Stimulated activated CD4-positive, alpha-beta T cell treated with anti-CD3 and anti-CD28 coated beads, Interleukin-15, amount 100 ng/mL, for 24 hours (primary cell): ENCODE measurements around the gene ANXA6.
A peak's percentile ranks its signal among the peaks of the same experiment; 100 is the strongest.
"Not testable (repeated sequence)": the region's sequence is repeated elsewhere in the genome, so short reads cannot be mapped to it uniquely, and the experiment has no call there.

Experiments used
- DNase-seq: peaks from one replicate; pipeline ENCODE4 v3.0.0-alpha.2; 2020

The ANXA6 gene

DNA sequence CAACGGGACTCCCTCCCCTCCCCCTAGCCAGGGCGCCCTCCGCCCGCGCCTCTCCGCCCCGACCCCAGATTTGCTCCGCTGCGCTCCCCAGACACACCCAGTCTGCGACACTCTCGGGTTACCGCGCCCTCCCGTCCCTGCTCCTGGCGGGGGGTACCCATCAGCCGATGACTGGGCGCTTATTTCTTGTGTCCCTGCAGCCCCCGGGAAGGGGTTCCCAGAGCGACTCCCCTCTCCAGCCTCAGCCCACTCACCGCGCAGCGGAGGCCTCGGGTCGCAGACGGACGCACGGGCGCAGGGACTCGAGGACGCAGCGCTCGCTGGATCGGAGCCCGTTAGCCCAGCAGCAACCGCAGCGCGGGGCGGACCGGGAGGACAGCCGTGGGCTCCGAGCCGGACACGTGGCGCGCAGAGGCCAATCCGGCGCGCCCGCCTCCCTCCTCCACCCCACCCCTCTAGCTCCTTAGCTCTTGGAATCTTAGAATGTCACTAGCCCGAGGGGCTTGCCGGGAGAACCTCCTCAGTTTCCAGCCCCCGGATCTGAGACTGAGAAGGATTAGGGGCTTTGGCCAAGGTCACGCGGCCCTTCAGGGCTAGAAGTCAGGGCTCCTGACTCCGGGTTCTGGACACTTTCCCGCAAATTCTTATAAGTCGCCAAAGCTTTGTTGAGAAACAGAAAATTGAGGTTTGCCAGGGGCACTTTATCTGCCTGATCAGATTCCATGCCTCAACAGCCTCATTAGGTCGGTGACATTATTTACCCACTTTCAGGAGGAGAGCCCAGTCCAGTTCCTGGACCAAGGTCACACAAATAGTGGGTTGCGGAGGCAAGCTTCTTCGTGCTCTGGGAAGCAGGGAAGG lies at the start of gene ANXA6:
Gene ANXA6 (minus strand): TSS at position 354 of the 861 bp plus-strand sequence. CDS start 9,878 bp downstream, outside the sequence.
- DNase-seq = peak; percentile 83

DNA sequence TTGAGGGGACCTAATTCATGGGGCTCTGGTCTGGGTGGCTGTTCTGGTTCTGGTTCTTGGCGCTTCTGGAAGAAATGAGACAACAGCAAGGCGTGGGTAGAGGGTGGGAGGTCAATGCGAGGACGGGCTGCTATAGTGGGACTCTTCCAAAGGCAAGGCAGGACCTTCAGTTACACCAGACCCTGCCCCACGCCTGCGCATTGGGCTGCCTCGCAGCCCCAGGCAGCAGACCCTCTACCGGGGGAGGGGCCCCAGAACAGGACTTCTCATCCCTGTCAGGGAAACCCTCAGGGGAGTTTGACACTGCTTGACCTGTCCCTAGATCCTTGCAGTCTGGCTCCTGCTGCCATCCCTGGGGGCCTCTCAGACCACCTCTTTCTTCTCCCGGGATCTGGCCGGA lies 47.8 kb upstream of the ANXA6 start:
- no peak for DNase-seq

DNA sequence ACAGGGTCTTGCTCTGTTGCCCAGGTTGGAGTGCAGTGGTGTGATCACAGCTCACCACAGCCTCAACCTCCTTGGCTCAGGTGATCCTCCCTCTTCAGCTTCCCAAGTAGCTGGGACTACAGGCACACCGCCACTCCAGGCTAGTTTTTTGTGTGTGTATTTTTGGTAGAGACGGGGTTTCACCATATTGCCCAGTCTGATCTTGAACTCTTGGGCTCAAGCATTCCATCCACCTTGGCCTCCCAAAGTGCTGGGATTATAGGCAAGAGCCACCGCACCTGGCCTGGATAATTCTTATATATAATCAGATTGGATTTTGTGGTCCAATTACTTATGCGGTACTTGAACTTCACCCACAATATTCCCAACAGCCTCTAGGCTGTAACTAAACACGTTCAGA lies 46.5 kb upstream of the ANXA6 start:
- no peak for DNase-seq

GRCh38 chr5:151202381-151203139 lies 45.0 kb upstream of the ANXA6 start:
- peak; percentile 65 for DNase-seq

GRCh38 chr5:151200913-151201595 lies 43.5 kb upstream of the ANXA6 start:
- no peak for DNase-seq

GRCh38 chr5:151199581-151200185 lies 42.1 kb upstream of the ANXA6 start:
- no peak for DNase-seq

DNA sequence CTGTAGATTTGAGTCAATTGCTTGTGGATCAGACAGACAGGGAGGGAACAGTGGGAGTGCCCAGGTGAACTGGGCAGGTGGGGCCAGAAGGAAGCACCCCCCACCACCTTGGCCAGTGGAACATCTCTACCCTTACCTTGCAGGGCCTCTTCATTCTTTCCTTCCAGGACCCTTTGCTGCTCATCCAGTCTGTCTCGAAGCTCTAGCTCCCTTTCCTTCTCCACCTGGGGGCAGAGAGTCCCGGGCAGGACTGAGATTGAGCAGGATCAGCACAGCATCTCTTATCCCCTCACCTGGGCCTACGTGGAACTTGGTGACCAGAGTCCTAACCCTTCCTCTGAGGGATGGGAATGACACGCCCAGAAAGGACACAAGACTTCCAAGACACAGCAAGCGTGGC lies 41.3 kb upstream of the ANXA6 start:
- no peak for DNase-seq

- DNase-seq = not testable (repeated sequence)
Measured at GRCh38 chr5:151197291-151197600, 39.7 kb upstream of the ANXA6 start.

GRCh38 chr5:151196556-151197290 lies 39.1 kb upstream of the ANXA6 start:
- DNase-seq = no peak

GRCh38 chr5:151195622-151196021 lies 38.0 kb upstream of the ANXA6 start:
- no peak for DNase-seq

- no peak for DNase-seq
Measured at GRCh38 chr5:151192626-151193025, 35.0 kb upstream of the ANXA6 start.

- DNase-seq = no peak
Measured at GRCh38 chr5:151191661-151192060, 34.1 kb upstream of the ANXA6 start.

- no peak for DNase-seq
Measured at GRCh38 chr5:151189151-151189550, 31.6 kb upstream of the ANXA6 start.

DNA sequence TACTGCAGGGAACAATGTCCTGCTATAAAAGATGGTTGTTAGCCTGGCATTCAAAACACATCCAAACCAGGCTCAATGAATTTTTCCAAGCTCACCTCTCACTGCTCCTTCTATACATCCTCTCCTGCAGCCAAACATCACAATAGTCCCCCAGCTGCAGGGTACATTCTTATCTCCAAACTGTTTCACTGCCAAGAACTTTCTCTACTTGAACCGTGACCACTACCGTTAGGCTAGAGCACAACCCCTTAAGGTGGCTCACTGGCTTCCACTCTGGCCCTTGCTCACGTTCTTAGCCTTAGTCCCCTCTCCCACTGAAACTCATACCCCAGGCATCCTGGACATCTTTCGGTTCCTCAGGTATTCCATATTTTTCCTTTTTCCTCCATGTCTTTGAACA lies 29.0 kb upstream of the ANXA6 start:
- no peak for DNase-seq

DNA sequence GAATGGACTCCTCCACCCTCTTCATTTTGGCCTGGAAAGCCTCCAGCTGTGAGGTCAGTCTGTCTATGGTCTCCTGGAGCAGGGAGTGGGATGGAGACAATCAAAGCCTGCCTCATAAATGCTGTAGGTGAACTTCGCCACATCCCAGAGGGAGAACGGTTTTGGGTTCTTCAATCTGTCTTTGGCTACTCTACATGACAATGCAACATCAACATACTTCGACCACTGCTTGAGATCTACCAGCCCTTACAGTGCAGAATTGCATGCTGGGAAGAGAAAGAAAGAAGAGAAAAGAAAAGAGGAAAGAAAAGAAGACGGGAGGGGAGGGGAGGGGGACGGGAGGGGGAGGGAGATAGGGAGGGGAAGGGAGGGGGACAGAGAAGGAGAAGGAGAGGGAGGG lies 28.5 kb upstream of the ANXA6 start:
- DNase-seq = no peak

- DNase-seq = no peak
Measured at GRCh38 chr5:151184316-151185042, 26.9 kb upstream of the ANXA6 start.

DNA sequence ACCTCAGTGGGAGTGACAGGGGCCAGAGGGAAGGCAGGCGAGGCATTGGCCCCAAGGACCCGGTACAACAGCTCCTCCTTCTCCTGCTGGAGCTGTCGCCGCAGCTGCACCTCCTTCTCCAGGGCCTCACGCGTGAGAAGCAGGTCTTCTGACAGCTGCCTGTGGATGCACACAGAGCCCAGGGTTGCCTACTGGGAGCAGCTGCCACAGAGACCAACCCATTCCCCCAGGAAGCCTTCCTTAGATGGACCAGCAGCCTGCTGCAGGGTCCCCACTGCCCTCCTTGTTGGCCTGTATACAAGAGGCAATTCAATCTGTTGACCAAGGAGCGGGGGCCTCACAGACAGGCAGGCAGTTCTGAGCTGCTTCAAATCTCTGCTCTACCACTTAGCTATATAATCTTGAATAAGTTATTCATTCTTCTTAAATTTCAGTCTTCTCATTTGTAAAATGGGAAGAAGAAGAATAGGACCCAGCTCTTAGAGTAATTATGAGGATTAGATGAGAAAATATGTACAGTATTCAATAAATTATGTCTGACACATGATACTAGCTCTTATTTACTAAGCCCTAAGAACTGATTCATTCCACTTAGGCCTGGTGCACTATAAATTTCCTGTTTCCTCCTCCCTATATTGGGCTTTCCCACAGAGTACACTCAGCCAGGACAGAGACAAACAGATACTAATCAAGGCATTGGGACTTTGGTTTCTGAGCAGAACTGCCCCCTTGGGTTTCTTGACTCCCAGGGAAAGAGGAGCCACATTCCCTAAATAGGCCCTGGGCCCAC lies 26.1 kb upstream of the ANXA6 start:
- DNase-seq = no peak

DNA sequence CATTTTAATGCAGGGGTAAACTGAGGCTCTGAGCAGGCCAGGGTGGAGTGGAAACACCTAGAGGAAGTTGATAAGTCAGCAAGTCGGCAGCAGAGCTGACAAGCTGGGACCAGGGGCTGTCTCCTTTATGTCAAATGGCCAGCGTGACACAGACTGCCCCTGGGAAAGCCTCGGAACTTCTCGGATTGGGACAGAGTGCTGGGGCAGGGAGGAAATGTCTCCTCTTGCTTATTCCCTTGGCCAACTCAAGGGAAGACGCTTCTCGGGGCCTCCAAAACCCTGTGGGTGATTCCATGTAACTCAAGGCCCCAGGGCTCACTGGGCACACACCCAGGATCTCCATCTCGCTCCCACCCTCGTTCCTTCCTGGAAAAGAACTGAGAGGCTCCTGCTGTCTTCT lies 25.4 kb upstream of the ANXA6 start:
- no peak for DNase-seq

DNA sequence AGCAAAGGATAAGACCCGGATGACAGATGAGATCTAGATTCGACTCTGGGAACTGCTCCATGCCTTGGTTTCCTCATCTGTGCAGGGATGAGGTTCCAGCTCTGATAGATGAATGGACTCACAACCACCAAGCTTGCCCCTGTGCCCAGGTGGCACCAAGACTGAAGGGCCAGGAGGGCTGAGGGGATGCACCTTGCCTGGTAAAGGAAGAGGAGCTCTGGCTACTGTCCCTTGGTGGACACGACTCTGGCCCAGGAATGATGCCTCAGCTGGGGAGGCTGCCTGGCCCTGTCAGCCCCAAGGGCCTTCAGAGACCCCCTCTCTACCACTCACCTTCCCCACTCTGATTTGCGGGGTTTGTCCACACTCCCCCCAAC lies 24.9 kb upstream of the ANXA6 start:
- no peak for DNase-seq

GRCh38 chr5:151181818-151182523 lies 24.4 kb upstream of the ANXA6 start:
- no peak for DNase-seq
